Activated naive CD4-positive, alpha-beta T cell treated with anti-CD3 and anti-CD28 coated beads for 36 hours (primary cell): ENCODE measurements around the gene UBE2L5. TPM values are rescaled to one million over a fixed set of nuclear protein-coding genes. Genes with fewer than 3 reads are reported as not detected.
"Not testable (repeated sequence)": the region's sequence is repeated elsewhere in the genome, so short reads cannot be mapped to it uniquely, and the experiment has no call there.

Source experiments
- CTCF ChIA-PET: fragments of 350-600 bp; sonication (Branson Sonifier 250); formaldehyde crosslinking; loops from one replicate; lab custom pipeline; 2021; ENCODE audit warnings: antibody characterized with exemption; lab: Charles Lee
- DNase-seq: peaks from one replicate; pipeline ENCODE4 v3.0.0-alpha.2; 2020
- H3K27ac Mint-ChIP-seq: one replicate; pipeline ENCODE4 v1.8.0; 2021; ENCODE audit warnings: mild to moderate bottlenecking, mixed read lengths
- H3K27me3 Mint-ChIP-seq: one replicate; pipeline ENCODE4 v1.8.0; 2021; ENCODE audit warnings: low read depth, mixed read lengths
- H3K36me3 Mint-ChIP-seq: one replicate; pipeline ENCODE4 v1.8.0; 2021; ENCODE audit warnings: low read depth, mixed read lengths
- H3K4me1 Mint-ChIP-seq: one replicate; pipeline ENCODE4 v1.8.0; 2021; ENCODE audit warnings: low read depth, mixed read lengths
- H3K4me3 Mint-ChIP-seq: one replicate; pipeline ENCODE4 v1.8.0; 2021; ENCODE audit warnings: mild to moderate bottlenecking, moderate library complexity, mixed read lengths
- H3K9me3 Mint-ChIP-seq: one replicate; pipeline ENCODE4 v1.8.0; 2021; ENCODE audit warnings: mixed read lengths
- intact Hi-C: fragments of 100-400 bp; cut with micrococcal nuclease; formaldehyde crosslinking; loops from one replicate; pipeline ENCODE4 v1.15.1; 2023
- total RNA-seq, 2 experiments: library from RNA; stranded (reverse); gene quantifications; one replicate each; pipeline ENCODE4 v1.2.3, GENCODE V29; 2021

UBE2L5 gene
- total RNA-seq, 2 experiments from 2014 or later, result not detected

GRCh38 chr13:30429721-30430694, 7.7 kb downstream of the UBE2L5 start:
- peaks cover 29% of the 10 kb centered on the region for H3K4me1 Mint-ChIP-seq
- no peaks in the 10 kb centered on the region for H3K36me3 Mint-ChIP-seq
- H3K9me3 Mint-ChIP-seq, result no peaks in the 10 kb centered on the region
- peak overlapping the region; percentile 47 for H3K4me3 Mint-ChIP-seq
- intact Hi-C loops, result loop anchor here (1.0 kb wide), 6 partner anchors 8 to 314 kb away; partner anchors contain the start of genes UBE2L5 and USPL1
- peak; percentile 53 for DNase-seq
- no peaks in the 10 kb centered on the region for H3K27me3 Mint-ChIP-seq
- peak overlapping the region; percentile 82 for H3K27ac Mint-ChIP-seq
- CTCF ChIA-PET, result interaction anchor here (0.7 to 1.8 kb wide), 3 partner anchors 22 to 268 kb away, joined by 3 to 5 read pairs (median 3); no protein-coding TSS in a partner anchor

DNA sequence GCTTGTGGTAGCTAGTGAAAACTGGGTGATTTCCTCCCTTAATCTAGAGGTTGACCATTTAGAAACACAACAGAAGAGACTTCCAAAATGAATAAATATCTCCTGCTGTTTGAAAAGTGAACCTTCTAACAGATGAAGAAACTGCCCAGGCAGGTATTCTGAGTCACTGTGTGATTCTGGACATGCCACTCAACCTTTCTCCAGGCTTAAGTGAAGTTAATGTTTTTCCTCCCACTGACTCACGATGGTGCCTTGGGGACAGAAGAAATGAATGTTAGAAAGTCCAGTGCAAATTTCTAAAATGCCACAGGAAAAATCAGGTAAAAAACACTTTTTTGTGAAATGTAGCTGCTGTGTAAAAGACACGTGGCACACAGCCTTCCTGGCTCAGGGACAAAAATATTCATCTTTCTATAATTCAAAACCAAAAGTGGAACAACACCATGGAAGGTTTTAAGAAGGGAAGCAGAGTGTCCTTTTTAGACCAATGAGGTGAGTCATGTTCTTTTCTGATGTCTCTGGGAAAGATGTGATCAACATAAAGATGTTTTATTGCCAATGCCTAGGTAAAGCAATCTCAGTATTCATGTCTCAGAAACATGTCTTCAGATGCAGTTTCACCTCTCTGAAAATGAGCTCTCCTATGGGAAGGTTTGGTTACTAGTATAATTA, 9.1 kb downstream of the UBE2L5 start:
- Mint-ChIP-seq H3K36me3 (no peaks in the 10 kb centered on the region), H3K27me3 (no peaks in the 10 kb centered on the region), H3K4me3 (no peak overlapping the region), H3K4me1 (peaks cover 29% of the 10 kb centered on the region), H3K27ac (no peak overlapping the region), H3K9me3 (no peaks in the 10 kb centered on the region)
- no peak for DNase-seq
- intact Hi-C loops, result loop anchor here (1.0 kb wide), 1 partner anchor 285 kb away; no protein-coding TSS in a partner anchor
- CTCF ChIA-PET, result interaction anchor here (1.8 kb wide), 1 partner anchor 31 kb away, joined by 5 read pairs; no protein-coding TSS in a partner anchor

DNA sequence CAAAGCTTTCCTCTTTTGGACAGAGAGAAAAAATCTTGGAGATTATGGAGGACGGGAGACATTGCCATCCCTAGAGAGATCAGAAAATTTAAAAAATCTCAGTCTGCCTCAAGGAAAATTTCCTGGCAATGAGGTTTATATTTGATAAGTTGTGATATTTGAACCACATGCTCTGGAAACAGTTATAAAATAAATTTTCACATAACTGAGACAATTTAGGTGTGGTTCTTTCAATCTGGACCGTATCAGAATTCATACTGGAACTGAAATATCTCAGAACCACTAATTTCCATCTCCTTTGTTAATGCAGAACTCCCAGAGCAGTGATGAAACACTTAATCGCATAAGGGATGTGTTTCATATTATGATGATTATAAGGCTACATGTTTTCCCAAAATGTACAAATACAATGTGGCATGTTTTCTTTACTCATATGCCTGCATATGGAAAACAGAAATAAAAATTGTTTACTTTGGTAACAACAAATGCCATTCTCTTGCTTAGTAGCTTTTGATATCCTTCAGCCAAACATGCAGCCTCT, 13.7 kb downstream of the UBE2L5 start:
- Mint-ChIP-seq H3K36me3 (no peaks in the 10 kb centered on the region), H3K4me1 (peaks cover 11% of the 10 kb centered on the region), H3K4me3 (no peak overlapping the region), H3K27ac (no peak overlapping the region), H3K27me3 (no peaks in the 10 kb centered on the region), H3K9me3 (no peaks in the 10 kb centered on the region)
- CTCF ChIA-PET, result no interaction called here
- DNase-seq, result no peak
- intact Hi-C loops, result no loop called here

DNA sequence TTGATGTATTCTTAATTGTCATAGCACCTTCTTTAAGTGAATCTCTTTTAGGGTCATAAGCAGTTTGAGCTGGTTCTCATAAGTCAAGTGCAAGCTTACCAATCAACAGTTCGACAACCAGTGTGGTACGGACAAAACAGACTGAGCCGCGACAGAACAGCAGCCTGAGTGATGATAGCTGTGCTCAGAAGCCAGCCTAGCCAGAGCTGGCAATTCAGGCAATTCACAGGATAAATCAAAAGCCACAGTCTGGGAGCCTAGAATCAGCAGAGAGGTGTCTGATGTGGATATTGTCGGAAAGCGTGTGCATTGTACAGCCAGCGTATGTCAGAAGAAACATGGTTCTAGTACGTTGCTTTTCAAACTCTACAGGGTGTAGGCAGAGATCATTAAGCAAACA, 14.9 kb downstream of the UBE2L5 start:
- no peaks in the 10 kb centered on the region for H3K36me3 Mint-ChIP-seq
- H3K27ac Mint-ChIP-seq, result no peak overlapping the region
- peaks cover 6% of the 10 kb centered on the region for H3K4me1 Mint-ChIP-seq
- no peaks in the 10 kb centered on the region for H3K9me3 Mint-ChIP-seq
- DNase-seq, result no peak
- no peak overlapping the region for H3K4me3 Mint-ChIP-seq
- intact Hi-C loops, result no loop called here
- no peaks in the 10 kb centered on the region for H3K27me3 Mint-ChIP-seq
- CTCF ChIA-PET, result interaction anchor here (0.9 to 1.1 kb wide), 2 partner anchors 9 to 18 kb away, joined by 3 to 5 read pairs; no protein-coding TSS in a partner anchor

DNA sequence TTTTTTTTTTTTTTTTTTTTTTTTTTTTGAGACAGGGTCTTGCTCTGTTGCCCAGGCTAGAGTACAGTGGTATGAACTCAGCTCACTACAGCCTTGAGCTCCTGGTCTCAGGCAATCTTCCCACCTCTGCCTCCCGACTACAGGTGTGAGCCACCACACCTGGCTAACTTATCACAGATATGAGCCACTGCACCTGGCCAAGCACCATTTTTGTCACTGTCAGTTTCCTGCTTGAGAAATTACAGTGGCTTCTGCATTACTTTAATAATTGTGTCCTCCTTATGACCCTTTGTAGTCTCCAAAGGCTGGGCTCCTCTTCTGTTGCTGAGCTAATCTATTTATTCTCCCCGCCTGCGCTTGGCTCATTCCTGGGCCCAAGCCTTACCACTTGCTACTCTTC, 16.0 kb downstream of the UBE2L5 start:
- Mint-ChIP-seq H3K27me3 (no peaks in the 10 kb centered on the region), H3K36me3 (no peaks in the 10 kb centered on the region), H3K4me1 (peaks cover 6% of the 10 kb centered on the region), H3K4me3 (no peak overlapping the region), H3K27ac (no peak overlapping the region), H3K9me3 (no peaks in the 10 kb centered on the region)
- no peak for DNase-seq
- intact Hi-C loops, result no loop called here
- CTCF ChIA-PET, result no interaction called here

DNA sequence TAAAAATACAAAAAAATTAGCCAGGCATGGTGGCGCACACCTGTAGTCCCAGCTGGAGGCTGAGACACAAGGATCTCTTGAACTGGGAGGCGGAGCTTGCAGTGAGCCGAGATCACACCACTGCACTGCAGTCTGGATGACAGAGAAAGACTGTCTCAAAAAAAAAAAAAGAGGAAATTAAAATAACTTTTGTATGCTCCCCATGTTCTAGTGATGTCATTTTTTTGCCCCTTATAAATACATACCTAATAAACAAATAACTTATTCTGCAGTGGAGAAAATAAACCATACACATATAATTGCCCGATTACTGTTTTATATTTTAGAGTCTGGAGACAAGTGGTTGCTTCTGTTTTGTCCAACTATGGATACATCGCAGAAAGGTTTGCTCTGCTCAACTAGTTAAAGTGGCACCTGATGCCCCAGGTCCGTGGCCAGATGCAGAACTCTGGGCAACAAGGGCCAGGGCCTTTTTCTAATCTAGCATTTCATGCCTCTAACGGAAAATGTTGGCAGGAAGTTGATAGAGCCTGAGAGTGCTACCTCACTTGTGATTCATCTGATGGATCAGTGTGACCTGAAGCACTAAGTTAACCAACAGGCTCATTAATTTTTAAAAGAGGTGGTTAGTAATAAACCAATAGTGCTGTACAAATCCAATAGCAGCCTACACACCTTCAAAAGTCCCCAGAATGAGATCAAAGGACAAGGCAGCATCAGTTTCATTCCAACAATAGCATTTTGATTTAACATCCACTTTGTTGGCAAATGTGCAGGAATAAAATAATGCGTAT, 18.8 kb downstream of the UBE2L5 start:
- intact Hi-C loops, result loop anchor here (1.0 kb wide), 1 partner anchor 11 kb away; no protein-coding TSS in a partner anchor
- Mint-ChIP-seq H3K9me3 (no peaks in the 10 kb centered on the region), H3K27ac (no peak overlapping the region), H3K4me3 (no peak overlapping the region), H3K27me3 (peaks cover 5% of the 10 kb centered on the region), H3K36me3 (no peaks in the 10 kb centered on the region), H3K4me1 (peaks cover 11% of the 10 kb centered on the region)
- CTCF ChIA-PET, result interaction anchor here (0.9 kb wide), 1 partner anchor 25 kb away, joined by 3 read pairs; no protein-coding TSS in a partner anchor
- no peak for DNase-seq

GRCh38 chr13:30442926-30443325, 20.6 kb downstream of the UBE2L5 start:
- Mint-ChIP-seq H3K27ac (no peak overlapping the region), H3K4me3 (no peak overlapping the region), H3K4me1 (peaks cover 13% of the 10 kb centered on the region), H3K27me3 (peaks cover 6% of the 10 kb centered on the region), H3K9me3 (no peaks in the 10 kb centered on the region), H3K36me3 (no peaks in the 10 kb centered on the region)
- CTCF ChIA-PET, result no interaction called here
- intact Hi-C loops, result no loop called here
- DNase-seq, result no peak

GRCh38 chr13:30443491-30443890, 21.2 kb downstream of the UBE2L5 start:
- CTCF ChIA-PET, result interaction anchor here (0.7 kb wide), 1 partner anchor 67 kb away, joined by 3 read pairs; no protein-coding TSS in a partner anchor
- H3K27ac Mint-ChIP-seq, H3K4me3 Mint-ChIP-seq, H3K9me3 Mint-ChIP-seq, DNase-seq, H3K36me3 Mint-ChIP-seq, intact Hi-C loops, H3K27me3 Mint-ChIP-seq: not testable (repeated sequence)
- H3K4me1 Mint-ChIP-seq, result peaks cover 13% of the 10 kb centered on the region

DNA sequence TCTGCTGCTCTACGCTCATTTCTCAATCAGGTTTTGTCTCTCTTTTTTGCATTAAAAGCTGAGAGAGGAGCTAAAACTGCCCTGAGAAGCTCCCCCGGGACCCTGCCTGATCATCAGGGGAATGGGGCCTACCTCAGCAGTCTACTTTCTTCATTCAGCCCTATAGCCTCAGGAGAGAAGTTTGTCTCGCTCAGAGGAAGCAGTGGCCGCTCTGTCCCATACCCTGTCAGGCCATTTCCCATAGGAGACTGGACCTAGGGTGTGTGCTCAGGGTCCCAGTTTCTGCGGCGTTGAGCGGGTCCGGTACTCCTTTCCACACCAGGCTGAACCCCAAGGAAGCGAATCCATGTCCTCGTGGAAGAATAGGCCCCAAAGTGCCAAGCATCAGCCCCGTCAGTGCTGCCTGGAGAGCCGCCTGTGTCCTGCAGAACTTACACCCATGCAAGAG, 21.7 kb downstream of the UBE2L5 start:
- Mint-ChIP-seq H3K36me3 (no peaks in the 10 kb centered on the region), H3K4me3 (no peak overlapping the region), H3K27me3 (peaks cover 6% of the 10 kb centered on the region), H3K4me1 (peaks cover 13% of the 10 kb centered on the region), H3K27ac (no peak overlapping the region), H3K9me3 (no peaks in the 10 kb centered on the region)
- intact Hi-C loops, result no loop called here
- CTCF ChIA-PET, result interaction anchor here (0.7 kb wide), 1 partner anchor 68 kb away, joined by 3 read pairs; no protein-coding TSS in a partner anchor
- DNase-seq, result no peak

- Mint-ChIP-seq H3K4me3 (peak overlapping the region; percentile 39), H3K9me3 (no peaks in the 10 kb centered on the region), H3K27ac (no peak overlapping the region), H3K4me1 (peaks cover 10% of the 10 kb centered on the region), H3K36me3 (no peaks in the 10 kb centered on the region), H3K27me3 (peaks cover 6% of the 10 kb centered on the region)
- no peak for DNase-seq
- CTCF ChIA-PET, result interaction anchor here (1.2 kb wide), 1 partner anchor 9 kb away, joined by 5 read pairs; no protein-coding TSS in a partner anchor
- intact Hi-C loops, result no loop called here
These were observed 23.8 kb downstream of the UBE2L5 start for GRCh38 chr13:30446126-30446500.

- H3K36me3 Mint-ChIP-seq, result no peaks in the 10 kb centered on the region
- peaks cover 6% of the 10 kb centered on the region for H3K27me3 Mint-ChIP-seq
- no peak overlapping the region for H3K27ac Mint-ChIP-seq
- H3K4me1 Mint-ChIP-seq, result peaks cover 7% of the 10 kb centered on the region
- no peak overlapping the region for H3K4me3 Mint-ChIP-seq
- intact Hi-C loops, result no loop called here
- no peak for DNase-seq
- no peaks in the 10 kb centered on the region for H3K9me3 Mint-ChIP-seq
- CTCF ChIA-PET, result no interaction called here
These were observed 26.1 kb downstream of the UBE2L5 start for GRCh38 chr13:30448441-30448840.
